GM19238 (cell line): ENCODE data around the gene SPCS2.
"Not testable (repeated sequence)": the region's sequence is repeated elsewhere in the genome, so short reads cannot be mapped to it uniquely, and the experiment has no call there.

Source experiments
- DNase-seq: peaks from one replicate; pipeline ENCODE4 v3.0.0; 2011; ENCODE audit warnings: low spot score; ENCODE audit not compliant: insufficient read length

The SPCS2 gene

GRCh38 chr11:74949753-74950137 is 679 bp downstream of the SPCS2 start:
- no peak for DNase-seq

GRCh38 chr11:74950374-74950969 is 1.4 kb downstream of the SPCS2 start:
- no peak for DNase-seq

GRCh38 chr11:74951226-74951625 is 2.2 kb downstream of the SPCS2 start:
- DNase-seq = no peak

GRCh38 chr11:74952752-74953151 is 3.7 kb downstream of the SPCS2 start:
- DNase-seq = no peak

GRCh38 chr11:74953451-74953850 is 4.4 kb downstream of the SPCS2 start:
- no peak for DNase-seq

- DNase-seq = no peak
Observed at GRCh38 chr11:74954199-74954598, 5.1 kb downstream of the SPCS2 start.

GRCh38 chr11:74956397-74957015 is 7.4 kb downstream of the SPCS2 start:
- no peak for DNase-seq

- DNase-seq = no peak
Observed at GRCh38 chr11:74957937-74958629, 9.0 kb downstream of the SPCS2 start.

GRCh38 chr11:74960128-74960527 is 11.1 kb downstream of the SPCS2 start:
- DNase-seq = not testable (repeated sequence)

GRCh38 chr11:74966651-74967050 is 17.6 kb downstream of the SPCS2 start:
- DNase-seq = no peak

GRCh38 chr11:74970852-74971395 is 21.9 kb downstream of the SPCS2 start:
- no peak for DNase-seq

GRCh38 chr11:74971424-74971823 is 22.4 kb downstream of the SPCS2 start:
- no peak for DNase-seq

GRCh38 chr11:74978041-74978440 is 29.0 kb downstream of the SPCS2 start:
- DNase-seq = no peak

GRCh38 chr11:74980634-74981033 is 31.6 kb downstream of the SPCS2 start:
- DNase-seq = no peak

GRCh38 chr11:74981888-74982287 is 32.8 kb downstream of the SPCS2 start:
- no peak for DNase-seq

GRCh38 chr11:74984070-74984469 is 35.0 kb downstream of the SPCS2 start:
- DNase-seq = no peak

GRCh38 chr11:74984730-74985129 is 35.7 kb downstream of the SPCS2 start:
- DNase-seq = no peak

- DNase-seq = peak; percentile 85
Observed at GRCh38 chr11:74988541-74989259, 39.6 kb downstream of the SPCS2 start, which contains the start of gene NEU3. Gene NEU3 (plus strand): TSS chr11:74988933. CDS start chr11:74989061, 128 bp downstream.

GRCh38 chr11:74989260-74989638 is 40.2 kb downstream of the SPCS2 start:
- DNase-seq = no peak

- DNase-seq = not testable (repeated sequence)
Observed at GRCh38 chr11:74990150-74990549, 41.1 kb downstream of the SPCS2 start.

GRCh38 chr11:74990941-74991340 is 41.9 kb downstream of the SPCS2 start:
- DNase-seq = no peak

- peak; percentile 14 for DNase-seq
Observed at GRCh38 chr11:74992852-74993251, 43.8 kb downstream of the SPCS2 start.
